Measurements from ENCODE around the gene GDPD4.

GRCh38 chr11:77213589-77214428, 87.7 kb downstream of the GDPD4 start:
- TF ChIP-seq CTCF (IDR thresholded peaks at IDR 0.05) (no peak), EP300 (IDR thresholded peaks at IDR 0.05) (no peak), POLR2AphosphoS5 (IDR thresholded peaks at IDR 0.05) (no peak)

Data from esophagus muscularis mucosa (tissue), 4 donors.